WTC11 (cell line): ENCODE data around the gene NLGN1. TPM values are rescaled to one million over a fixed set of nuclear protein-coding genes. Genes with fewer than 3 reads are reported as not detected.

Experiments used
- ATAC-seq: fragments of 200-7000 bp; cut with Tn5 transposase; 2 replicates; pipeline ENCODE4 v1.10.0; 2021; ENCODE audit warnings: mild to moderate bottlenecking, moderate library complexity
- CTCF ChIA-PET: fragments of 300-600 bp; sonication (Branson Sonifier 250); formaldehyde crosslinking; loops from one replicate; lab custom pipeline; 2021; ENCODE audit warnings: antibody characterized with exemption; lab: Charles Lee
- POLR2A ChIA-PET: fragments of 350-600 bp; sonication (Branson Sonifier 250); formaldehyde crosslinking; loops from one replicate; lab custom pipeline; 2021; ENCODE audit warnings: antibody characterized with exemption; lab: Charles Lee
- DNase-seq: peaks from one replicate; pipeline ENCODE4 v3.0.0; 2021; ENCODE audit warnings: low spot score
- H3K27ac Mint-ChIP-seq: 2 replicates; pipeline ENCODE4 v1.8.0; 2021; ENCODE audit warnings: mixed read lengths
- H3K27me3 Mint-ChIP-seq: 2 replicates; pipeline ENCODE4 v1.8.0; 2021; ENCODE audit warnings: low read depth, mild to moderate bottlenecking, moderate library complexity, mixed read lengths
- H3K36me3 Mint-ChIP-seq: 2 replicates; pipeline ENCODE4 v1.8.0; 2021; ENCODE audit warnings: mixed read lengths
- H3K4me1 Mint-ChIP-seq: 2 replicates; pipeline ENCODE4 v1.8.0; 2022; ENCODE audit warnings: mixed read lengths
- H3K4me3 Mint-ChIP-seq: 2 replicates; pipeline ENCODE4 v1.8.0; 2021; ENCODE audit warnings: mild to moderate bottlenecking, moderate library complexity, mixed read lengths
- H3K9me3 Mint-ChIP-seq: 2 replicates; pipeline ENCODE4 v1.8.0; 2021; ENCODE audit warnings: mixed read lengths
- ESRRA ChIP-seq: sonication (generic); formaldehyde crosslinking; IDR thresholded peaks from 2 replicates; pipeline ENCODE4 v1.8.1; 2022; ENCODE audit warnings: mild to moderate bottlenecking, missing genetic modification reagents, borderline replicate concordance
- ETV6 ChIP-seq: sonication (generic); formaldehyde crosslinking; IDR thresholded peaks from 2 replicates; pipeline ENCODE4 v1.8.1; 2022; ENCODE audit warnings: mild to moderate bottlenecking, missing genetic modification reagents
- HMGA2 ChIP-seq: fragments of 250-450 bp; sonication (Bioruptor Pico); IDR thresholded peaks from 2 replicates; pipeline ENCODE4 v1.4.0; 2021; ENCODE audit warnings: mild to moderate bottlenecking, moderate library complexity
- MXD4 ChIP-seq: fragments of 250-450 bp; sonication (Bioruptor Pico); IDR thresholded peaks from 2 replicates; pipeline ENCODE4 v1.8.0; 2021; ENCODE audit warnings: mild to moderate bottlenecking, moderate library complexity, borderline replicate concordance
- NFYB ChIP-seq: sonication (generic); formaldehyde crosslinking; conservative IDR thresholded peaks from 2 replicates; pipeline ENCODE4 v1.8.0; 2022; ENCODE audit warnings: low read depth, missing genetic modification reagents
- OVOL2 ChIP-seq: fragments of 250-450 bp; sonication (Bioruptor Pico); IDR thresholded peaks from 2 replicates; pipeline ENCODE4 v1.9.0; 2021; ENCODE audit warnings: mild to moderate bottlenecking, borderline replicate concordance
- PRRX2 ChIP-seq: fragments of 250-450 bp; sonication (Bioruptor Pico); IDR thresholded peaks from 2 replicates; pipeline ENCODE4 v1.8.0; 2021; ENCODE audit warnings: mild to moderate bottlenecking
- ZNF121 ChIP-seq: sonication (generic); formaldehyde crosslinking; IDR thresholded peaks from 2 replicates; pipeline ENCODE4 v1.8.0; 2023; ENCODE audit warnings: missing genetic modification reagents
- ZNF263 ChIP-seq: sonication (generic); formaldehyde crosslinking; IDR thresholded peaks from 2 replicates; pipeline ENCODE4 v1.8.1; 2022; ENCODE audit warnings: low read depth, mild to moderate bottlenecking, moderate library complexity, missing genetic modification reagents
- total RNA-seq: library from RNA; stranded (reverse); gene quantifications from 3 replicates; pipeline ENCODE4 v1.2.3, GENCODE V29; 2021
- TF ChIP-seq, protein P1 (sequence below): fragments of 250-450 bp; sonication (Bioruptor Pico); conservative IDR thresholded peaks from 2 replicates; pipeline ENCODE4 v1.9.0; 2021; ENCODE audit warnings: mild to moderate bottlenecking
- TF ChIP-seq, protein P2 (sequence below): sonication (generic); formaldehyde crosslinking; IDR thresholded peaks from 2 replicates; pipeline ENCODE4 v1.8.1; 2022; ENCODE audit warnings: mild to moderate bottlenecking, missing genetic modification reagents, moderate library complexity, borderline replicate concordance
- TF ChIP-seq, protein P3 (sequence below): fragments of 250-450 bp; sonication (Bioruptor Pico); IDR thresholded peaks from 2 replicates; pipeline ENCODE4 v1.9.0; 2021; ENCODE audit warnings: mild to moderate bottlenecking
- TF ChIP-seq, protein P4 (sequence below): sonication (generic); formaldehyde crosslinking; IDR thresholded peaks from 2 replicates; pipeline ENCODE4 v1.8.1; 2023; ENCODE audit warnings: mild to moderate bottlenecking, moderate library complexity, missing genetic modification reagents
- TF ChIP-seq, protein P5 (sequence below): sonication (generic); formaldehyde crosslinking; IDR thresholded peaks from 2 replicates; pipeline ENCODE4 v1.8.1; 2023; ENCODE audit warnings: mild to moderate bottlenecking, missing genetic modification reagents, borderline replicate concordance
- TF ChIP-seq, protein P6 (sequence below): sonication (generic); formaldehyde crosslinking; IDR thresholded peaks from 2 replicates; pipeline ENCODE4 v1.8.1; 2023; ENCODE audit warnings: mild to moderate bottlenecking, missing genetic modification reagents

NLGN1 gene
- total RNA-seq, 1 experiment from 2014 or later: 12.4 TPM

DNA sequence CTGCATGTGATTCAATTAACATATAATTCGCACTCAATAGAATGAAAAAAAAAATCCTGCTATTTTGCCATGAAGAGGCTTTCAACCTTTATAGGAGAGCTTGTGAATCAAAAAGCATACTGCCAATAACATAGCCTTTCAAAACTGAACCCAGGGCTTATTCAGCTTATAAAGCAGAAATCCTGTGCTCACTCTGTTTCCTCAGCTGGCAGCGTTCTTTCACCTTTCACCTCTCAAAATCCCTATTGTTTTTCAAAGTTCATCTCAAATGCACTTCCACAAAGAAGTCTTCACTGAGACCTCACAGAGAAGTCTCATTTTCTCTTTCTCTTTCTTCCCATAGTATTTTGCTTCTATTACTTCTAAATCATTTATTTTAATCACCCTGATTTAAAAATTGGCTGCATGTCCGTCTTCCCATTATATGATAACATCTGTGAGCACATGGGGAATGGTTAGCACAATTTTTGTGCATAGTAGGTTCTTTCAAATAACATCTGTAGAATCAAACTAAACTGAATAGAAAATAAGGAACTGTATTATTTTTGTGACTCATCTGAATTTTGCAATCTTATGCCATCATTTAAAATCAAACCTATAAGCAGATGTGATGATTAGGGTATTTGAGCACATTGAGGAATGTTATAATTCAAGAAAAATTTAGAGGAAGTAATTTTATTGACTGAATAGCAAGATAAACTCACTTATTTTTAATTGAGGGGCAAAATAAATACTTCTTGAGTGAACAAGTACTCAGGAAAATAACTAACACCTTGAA is 373.4 kb downstream of the NLGN1 start:
- H3K9me3 Mint-ChIP-seq: 0 out of 2 replicates have a peak, but pooled peaks cover 3% of the 10 kb centered on the region
- peaks cover 24% of the 10 kb centered on the region for H3K4me1 Mint-ChIP-seq
- no peak overlapping the region; the same call in 1 of the 2 replicates for H3K27ac Mint-ChIP-seq
- DNase-seq (no peak), ATAC-seq (peak; percentile 41; the same call in 1 of the 2 replicates)
- CTCF ChIA-PET: no interaction called here
- TF ChIP-seq MXD4 (CRISPR knock-in tag): no peak
- TF ChIP-seq OVOL2 (CRISPR knock-in tag): no peak
- TF ChIP-seq, protein P1, sequence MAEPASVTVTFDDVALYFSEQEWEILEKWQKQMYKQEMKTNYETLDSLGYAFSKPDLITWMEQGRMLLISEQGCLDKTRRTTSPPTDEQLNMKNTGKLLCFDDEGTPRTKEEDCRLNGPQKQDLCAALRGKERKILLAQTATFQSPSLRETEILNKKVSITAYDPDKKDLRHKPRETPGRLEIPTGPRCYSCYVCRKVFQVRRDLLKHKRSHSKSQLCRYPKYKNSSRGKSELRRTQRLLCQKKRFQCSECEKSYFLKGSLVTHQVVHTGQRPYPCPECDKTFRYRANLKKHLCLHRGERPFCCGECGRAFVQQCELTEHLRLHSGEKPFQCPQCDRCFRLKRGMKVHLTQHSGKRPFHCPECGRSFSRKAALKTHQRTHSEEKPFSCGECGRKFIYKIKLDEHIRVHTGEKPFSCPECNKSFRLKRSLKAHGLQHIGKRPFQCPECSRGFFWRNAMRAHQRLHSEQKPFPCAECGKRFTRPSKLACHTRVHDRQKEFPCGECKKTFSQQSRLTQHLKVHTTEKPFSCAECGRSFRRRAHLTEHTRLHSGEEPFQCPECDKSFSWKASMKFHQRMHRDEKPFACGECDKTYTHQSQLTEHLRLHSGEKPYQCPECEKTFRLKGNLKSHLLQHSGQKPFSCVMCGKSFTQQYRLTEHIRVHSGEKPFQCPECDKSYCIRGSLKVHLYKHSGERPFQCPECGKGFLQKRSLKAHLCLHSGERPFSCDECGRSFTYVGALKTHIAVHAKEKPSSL (CRISPR knock-in tag): no peak
- TF ChIP-seq, protein P2, sequence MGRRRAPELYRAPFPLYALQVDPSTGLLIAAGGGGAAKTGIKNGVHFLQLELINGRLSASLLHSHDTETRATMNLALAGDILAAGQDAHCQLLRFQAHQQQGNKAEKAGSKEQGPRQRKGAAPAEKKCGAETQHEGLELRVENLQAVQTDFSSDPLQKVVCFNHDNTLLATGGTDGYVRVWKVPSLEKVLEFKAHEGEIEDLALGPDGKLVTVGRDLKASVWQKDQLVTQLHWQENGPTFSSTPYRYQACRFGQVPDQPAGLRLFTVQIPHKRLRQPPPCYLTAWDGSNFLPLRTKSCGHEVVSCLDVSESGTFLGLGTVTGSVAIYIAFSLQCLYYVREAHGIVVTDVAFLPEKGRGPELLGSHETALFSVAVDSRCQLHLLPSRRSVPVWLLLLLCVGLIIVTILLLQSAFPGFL (CRISPR knock-in tag): no peak
- no peak for TF ChIP-seq ETV6 (CRISPR knock-in tag)
- no peak for TF ChIP-seq ESRRA
- TF ChIP-seq PRRX2 (CRISPR knock-in tag): no peak
- TF ChIP-seq, protein P3, sequence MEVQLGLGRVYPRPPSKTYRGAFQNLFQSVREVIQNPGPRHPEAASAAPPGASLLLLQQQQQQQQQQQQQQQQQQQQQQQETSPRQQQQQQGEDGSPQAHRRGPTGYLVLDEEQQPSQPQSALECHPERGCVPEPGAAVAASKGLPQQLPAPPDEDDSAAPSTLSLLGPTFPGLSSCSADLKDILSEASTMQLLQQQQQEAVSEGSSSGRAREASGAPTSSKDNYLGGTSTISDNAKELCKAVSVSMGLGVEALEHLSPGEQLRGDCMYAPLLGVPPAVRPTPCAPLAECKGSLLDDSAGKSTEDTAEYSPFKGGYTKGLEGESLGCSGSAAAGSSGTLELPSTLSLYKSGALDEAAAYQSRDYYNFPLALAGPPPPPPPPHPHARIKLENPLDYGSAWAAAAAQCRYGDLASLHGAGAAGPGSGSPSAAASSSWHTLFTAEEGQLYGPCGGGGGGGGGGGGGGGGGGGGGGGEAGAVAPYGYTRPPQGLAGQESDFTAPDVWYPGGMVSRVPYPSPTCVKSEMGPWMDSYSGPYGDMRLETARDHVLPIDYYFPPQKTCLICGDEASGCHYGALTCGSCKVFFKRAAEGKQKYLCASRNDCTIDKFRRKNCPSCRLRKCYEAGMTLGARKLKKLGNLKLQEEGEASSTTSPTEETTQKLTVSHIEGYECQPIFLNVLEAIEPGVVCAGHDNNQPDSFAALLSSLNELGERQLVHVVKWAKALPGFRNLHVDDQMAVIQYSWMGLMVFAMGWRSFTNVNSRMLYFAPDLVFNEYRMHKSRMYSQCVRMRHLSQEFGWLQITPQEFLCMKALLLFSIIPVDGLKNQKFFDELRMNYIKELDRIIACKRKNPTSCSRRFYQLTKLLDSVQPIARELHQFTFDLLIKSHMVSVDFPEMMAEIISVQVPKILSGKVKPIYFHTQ (CRISPR knock-in tag): no peak
- TF ChIP-seq ZNF121: no peak
- no peak for TF ChIP-seq HMGA2 (CRISPR knock-in tag)
- no peak for TF ChIP-seq ZNF263 (CRISPR knock-in tag)
- no peak for TF ChIP-seq NFYB (CRISPR knock-in tag)
- TF ChIP-seq, protein P4, sequence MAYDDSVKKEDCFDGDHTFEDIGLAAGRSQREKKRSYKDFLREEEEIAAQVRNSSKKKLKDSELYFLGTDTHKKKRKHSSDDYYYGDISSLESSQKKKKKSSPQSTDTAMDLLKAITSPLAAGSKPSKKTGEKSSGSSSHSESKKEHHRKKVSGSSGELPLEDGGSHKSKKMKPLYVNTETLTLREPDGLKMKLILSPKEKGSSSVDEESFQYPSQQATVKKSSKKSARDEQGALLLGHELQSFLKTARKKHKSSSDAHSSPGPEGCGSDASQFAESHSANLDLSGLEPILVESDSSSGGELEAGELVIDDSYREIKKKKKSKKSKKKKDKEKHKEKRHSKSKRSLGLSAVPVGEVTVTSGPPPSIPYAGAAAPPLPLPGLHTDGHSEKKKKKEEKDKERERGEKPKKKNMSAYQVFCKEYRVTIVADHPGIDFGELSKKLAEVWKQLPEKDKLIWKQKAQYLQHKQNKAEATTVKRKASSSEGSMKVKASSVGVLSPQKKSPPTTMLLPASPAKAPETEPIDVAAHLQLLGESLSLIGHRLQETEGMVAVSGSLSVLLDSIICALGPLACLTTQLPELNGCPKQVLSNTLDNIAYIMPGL (CRISPR knock-in tag): no peak
- TF ChIP-seq, protein P5, sequence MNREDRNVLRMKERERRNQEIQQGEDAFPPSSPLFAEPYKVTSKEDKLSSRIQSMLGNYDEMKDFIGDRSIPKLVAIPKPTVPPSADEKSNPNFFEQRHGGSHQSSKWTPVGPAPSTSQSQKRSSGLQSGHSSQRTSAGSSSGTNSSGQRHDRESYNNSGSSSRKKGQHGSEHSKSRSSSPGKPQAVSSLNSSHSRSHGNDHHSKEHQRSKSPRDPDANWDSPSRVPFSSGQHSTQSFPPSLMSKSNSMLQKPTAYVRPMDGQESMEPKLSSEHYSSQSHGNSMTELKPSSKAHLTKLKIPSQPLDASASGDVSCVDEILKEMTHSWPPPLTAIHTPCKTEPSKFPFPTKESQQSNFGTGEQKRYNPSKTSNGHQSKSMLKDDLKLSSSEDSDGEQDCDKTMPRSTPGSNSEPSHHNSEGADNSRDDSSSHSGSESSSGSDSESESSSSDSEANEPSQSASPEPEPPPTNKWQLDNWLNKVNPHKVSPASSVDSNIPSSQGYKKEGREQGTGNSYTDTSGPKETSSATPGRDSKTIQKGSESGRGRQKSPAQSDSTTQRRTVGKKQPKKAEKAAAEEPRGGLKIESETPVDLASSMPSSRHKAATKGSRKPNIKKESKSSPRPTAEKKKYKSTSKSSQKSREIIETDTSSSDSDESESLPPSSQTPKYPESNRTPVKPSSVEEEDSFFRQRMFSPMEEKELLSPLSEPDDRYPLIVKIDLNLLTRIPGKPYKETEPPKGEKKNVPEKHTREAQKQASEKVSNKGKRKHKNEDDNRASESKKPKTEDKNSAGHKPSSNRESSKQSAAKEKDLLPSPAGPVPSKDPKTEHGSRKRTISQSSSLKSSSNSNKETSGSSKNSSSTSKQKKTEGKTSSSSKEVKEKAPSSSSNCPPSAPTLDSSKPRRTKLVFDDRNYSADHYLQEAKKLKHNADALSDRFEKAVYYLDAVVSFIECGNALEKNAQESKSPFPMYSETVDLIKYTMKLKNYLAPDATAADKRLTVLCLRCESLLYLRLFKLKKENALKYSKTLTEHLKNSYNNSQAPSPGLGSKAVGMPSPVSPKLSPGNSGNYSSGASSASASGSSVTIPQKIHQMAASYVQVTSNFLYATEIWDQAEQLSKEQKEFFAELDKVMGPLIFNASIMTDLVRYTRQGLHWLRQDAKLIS: no peak
- TF ChIP-seq, protein P6, sequence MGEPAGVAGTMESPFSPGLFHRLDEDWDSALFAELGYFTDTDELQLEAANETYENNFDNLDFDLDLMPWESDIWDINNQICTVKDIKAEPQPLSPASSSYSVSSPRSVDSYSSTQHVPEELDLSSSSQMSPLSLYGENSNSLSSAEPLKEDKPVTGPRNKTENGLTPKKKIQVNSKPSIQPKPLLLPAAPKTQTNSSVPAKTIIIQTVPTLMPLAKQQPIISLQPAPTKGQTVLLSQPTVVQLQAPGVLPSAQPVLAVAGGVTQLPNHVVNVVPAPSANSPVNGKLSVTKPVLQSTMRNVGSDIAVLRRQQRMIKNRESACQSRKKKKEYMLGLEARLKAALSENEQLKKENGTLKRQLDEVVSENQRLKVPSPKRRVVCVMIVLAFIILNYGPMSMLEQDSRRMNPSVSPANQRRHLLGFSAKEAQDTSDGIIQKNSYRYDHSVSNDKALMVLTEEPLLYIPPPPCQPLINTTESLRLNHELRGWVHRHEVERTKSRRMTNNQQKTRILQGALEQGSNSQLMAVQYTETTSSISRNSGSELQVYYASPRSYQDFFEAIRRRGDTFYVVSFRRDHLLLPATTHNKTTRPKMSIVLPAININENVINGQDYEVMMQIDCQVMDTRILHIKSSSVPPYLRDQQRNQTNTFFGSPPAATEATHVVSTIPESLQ (CRISPR knock-in tag): no peak
- H3K27me3 Mint-ChIP-seq: no peaks in the 10 kb centered on the region
- no peaks in the 10 kb centered on the region for H3K36me3 Mint-ChIP-seq
- POLR2A ChIA-PET: no interaction called here
- no peak overlapping the region for H3K4me3 Mint-ChIP-seq
